DND-41 (cell line): Measurements from ENCODE around the gene AMH.

Experiments used
- EZH2 ChIP-seq: IDR thresholded peaks from 3 replicates; pipeline ENCODE4 v1.6.1; 2012; ENCODE audit warnings: borderline replicate concordance, low read depth, mild to moderate bottlenecking, moderate library complexity, low read length, inconsistent platforms; ENCODE audit not compliant: severe bottlenecking
- TF ChIP-seq, protein P1 (sequence below): IDR thresholded peaks from 2 replicates; pipeline ENCODE4 v1.5.1; 2012; ENCODE audit warnings: borderline replicate concordance, low read length, moderate library complexity, mild to moderate bottlenecking; ENCODE audit not compliant: poor library complexity, severe bottlenecking; ENCODE audit errors: extremely low read depth

DNA sequence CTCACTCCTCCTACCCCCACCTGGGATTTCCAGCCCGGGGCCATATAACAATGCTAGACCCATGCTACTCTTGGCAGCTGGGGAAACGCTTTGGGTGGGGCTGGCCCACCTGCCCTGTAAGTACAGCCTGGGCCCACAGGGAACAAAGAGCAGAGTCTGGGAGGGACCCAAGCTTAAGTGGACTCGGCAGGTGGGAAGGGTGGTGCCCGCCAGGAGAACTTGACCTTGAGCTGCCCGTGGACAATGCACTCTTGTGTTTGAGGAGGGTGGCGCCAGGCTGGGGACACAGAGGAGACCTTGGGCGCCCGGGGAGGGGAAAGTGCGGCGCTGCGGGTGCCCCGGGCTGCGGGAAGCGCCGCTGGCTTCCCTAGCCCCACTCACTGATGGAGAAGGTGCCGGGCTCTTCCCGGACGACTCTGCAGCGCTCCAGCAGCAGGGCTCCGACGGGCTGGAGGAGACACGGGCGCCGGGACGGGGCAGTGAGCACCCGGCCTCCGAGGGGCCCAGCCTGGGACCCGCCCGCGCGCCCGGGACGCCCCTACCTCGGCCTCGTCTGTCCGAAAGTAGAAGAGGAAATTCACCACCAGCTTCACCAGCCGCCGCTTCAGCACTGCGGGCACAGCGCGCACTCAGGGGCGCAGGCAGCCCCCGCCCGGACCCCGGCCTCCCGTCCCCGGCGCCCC, 13.6 kb upstream of the AMH start:
- TF ChIP-seq, protein P1, sequence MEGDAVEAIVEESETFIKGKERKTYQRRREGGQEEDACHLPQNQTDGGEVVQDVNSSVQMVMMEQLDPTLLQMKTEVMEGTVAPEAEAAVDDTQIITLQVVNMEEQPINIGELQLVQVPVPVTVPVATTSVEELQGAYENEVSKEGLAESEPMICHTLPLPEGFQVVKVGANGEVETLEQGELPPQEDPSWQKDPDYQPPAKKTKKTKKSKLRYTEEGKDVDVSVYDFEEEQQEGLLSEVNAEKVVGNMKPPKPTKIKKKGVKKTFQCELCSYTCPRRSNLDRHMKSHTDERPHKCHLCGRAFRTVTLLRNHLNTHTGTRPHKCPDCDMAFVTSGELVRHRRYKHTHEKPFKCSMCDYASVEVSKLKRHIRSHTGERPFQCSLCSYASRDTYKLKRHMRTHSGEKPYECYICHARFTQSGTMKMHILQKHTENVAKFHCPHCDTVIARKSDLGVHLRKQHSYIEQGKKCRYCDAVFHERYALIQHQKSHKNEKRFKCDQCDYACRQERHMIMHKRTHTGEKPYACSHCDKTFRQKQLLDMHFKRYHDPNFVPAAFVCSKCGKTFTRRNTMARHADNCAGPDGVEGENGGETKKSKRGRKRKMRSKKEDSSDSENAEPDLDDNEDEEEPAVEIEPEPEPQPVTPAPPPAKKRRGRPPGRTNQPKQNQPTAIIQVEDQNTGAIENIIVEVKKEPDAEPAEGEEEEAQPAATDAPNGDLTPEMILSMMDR: no peak
- TF ChIP-seq EZH2: no peak
